GM19238 (cell line): ENCODE data around the gene ARHGAP10.
"Not testable (repeated sequence)": the region's sequence is repeated elsewhere in the genome, so short reads cannot be mapped to it uniquely, and the experiment has no call there.

Experiments
- DNase-seq: peaks from one replicate; pipeline ENCODE4 v3.0.0; 2011; ENCODE audit warnings: low spot score; ENCODE audit not compliant: insufficient read length

Gene ARHGAP10

DNA sequence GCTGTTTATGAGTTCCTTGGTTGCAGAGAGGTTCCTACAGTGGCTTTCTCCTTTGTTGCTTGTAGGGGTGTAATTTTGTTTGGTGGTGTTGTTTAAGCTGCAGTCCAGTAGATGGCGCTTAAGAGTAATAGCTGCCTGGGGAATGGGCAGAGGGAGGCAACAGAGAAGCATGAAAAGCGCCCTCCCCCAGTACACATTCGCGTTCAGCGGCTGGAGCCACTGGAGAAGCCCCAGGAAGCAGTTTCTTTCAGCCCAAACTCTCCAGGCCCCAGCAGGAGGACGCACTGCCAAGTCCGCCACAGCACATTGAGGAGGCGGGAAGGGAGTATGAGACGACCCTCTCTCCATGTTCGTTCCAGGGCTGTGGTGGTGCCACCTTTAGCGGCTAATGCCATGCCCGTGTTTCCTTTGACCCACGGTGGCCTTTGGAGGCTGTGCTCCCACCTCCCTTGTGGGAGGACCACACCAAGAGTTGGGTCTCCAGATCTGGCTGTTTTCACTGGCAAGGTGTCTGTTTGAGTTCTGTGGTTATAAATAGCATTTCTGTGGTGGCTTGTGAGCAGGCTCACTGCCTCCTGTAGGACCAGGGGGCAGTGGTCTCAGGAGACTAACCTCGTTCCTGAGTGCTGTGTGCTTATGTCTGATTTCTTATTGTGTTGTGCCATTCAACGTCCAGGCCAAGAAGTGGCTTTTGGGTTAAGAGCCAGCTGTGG lies 252.3 kb downstream of the ARHGAP10 start:
- DNase-seq = no peak

DNA sequence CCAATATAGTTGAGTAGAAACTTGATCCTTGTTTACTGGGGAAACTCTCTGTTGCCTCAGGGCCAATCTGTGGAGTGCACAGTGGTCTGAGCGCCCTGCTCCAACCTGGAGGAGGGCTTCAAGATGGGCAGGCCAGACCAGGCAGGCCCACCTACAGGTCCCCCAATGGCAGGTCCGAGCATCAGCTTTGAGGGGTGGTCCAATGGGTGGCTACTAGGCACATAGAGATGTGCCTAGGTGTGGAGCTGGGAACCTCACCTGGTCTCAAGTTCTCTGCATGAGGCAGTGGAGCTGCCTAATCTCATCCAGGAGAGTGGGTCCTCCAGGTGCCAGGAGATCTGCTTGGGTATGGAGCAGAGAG lies 252.9 kb downstream of the ARHGAP10 start:
- no peak for DNase-seq

DNA sequence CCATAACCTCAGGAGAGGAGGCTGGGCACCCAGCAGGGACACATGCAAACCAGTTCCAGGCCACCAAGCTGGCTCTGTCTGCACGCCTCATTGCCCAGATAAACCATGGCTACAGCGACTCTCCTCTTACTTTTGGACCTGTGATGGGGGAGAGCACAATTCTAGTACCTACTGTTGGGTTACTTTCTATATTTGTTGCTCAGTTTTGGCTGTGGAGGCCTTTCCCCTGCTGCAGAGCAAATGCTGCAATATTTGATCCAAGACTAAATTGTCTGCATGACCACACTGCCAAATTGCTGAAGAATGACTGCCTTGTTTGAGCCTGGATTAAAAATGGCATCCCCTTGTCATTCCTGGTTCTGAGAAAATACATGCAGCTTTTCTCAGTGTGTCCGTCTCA lies 253.5 kb downstream of the ARHGAP10 start:
- DNase-seq = no peak

DNA sequence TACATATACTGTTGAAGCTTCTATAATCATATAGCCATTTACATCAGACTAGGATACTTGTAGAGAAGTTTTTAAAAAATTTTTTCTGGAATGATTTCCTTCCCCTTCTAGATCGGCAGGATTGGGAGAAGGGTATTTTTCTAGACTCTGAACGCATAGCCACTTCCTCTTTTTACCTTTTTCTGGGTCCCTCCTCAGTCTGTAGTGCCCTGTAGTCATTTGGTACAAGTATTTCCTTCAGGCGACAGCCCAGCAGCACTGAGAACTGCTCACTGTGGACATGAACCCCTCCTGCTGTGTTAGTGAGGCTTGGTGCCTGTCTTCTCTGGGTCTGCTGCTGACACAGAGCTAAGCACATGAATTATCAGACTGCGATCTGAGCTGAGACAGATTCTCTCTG lies 255.4 kb downstream of the ARHGAP10 start:
- no peak for DNase-seq

DNA sequence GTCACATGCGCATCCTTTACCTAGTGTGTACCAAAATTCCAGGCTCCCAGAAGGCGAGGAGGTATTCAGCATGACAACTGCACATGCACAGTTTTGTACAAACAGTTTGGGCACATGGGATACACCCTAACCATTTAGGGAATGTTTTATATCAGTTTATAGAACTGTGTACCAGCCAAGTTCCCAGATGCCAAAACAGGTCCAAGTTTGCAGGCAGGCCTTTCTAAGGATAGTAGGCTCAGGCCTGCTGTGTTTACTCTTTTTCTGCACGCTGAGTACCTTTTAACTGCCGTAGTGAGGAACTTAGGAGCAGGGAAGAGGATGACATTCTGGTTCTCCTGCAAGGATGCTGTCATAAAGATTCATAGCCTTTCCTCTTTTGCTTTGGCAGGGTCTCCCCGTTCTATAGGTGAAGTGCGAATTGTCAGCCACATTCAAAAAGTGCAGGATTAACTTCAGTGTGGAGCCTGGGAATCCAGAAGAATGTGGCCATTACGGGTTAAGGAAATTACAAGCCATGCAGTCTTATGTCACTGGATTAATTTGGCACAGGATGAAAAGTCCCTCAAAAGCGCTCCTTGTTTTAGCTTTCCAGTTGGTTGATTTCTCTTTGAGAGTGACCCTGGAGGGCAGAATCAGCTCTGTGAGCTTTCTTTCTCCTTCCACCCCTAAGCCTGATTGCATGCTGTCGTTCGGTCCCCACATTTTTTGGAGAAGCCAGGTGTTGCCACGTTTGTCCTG lies 259.8 kb downstream of the ARHGAP10 start:
- no peak for DNase-seq

DNA sequence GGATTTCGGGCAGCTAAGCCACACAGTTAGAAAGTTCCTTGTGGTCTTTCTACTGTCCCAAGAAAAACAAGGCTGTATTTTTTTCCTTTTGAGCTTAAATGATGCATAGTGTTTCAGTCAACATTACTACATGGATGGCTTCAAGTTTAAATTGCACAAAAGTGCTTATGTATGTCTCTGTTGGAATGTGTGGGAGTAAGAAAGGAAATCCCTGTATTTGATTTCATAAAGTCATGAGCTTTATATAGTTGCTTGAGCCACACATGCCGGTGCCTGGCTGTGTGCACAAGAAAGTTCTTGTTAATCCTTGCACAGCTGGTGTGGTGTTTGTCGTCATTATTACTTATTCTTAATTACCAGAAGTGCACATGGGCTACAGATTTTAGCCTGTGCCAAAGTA lies 262.2 kb downstream of the ARHGAP10 start:
- DNase-seq = no peak

DNA sequence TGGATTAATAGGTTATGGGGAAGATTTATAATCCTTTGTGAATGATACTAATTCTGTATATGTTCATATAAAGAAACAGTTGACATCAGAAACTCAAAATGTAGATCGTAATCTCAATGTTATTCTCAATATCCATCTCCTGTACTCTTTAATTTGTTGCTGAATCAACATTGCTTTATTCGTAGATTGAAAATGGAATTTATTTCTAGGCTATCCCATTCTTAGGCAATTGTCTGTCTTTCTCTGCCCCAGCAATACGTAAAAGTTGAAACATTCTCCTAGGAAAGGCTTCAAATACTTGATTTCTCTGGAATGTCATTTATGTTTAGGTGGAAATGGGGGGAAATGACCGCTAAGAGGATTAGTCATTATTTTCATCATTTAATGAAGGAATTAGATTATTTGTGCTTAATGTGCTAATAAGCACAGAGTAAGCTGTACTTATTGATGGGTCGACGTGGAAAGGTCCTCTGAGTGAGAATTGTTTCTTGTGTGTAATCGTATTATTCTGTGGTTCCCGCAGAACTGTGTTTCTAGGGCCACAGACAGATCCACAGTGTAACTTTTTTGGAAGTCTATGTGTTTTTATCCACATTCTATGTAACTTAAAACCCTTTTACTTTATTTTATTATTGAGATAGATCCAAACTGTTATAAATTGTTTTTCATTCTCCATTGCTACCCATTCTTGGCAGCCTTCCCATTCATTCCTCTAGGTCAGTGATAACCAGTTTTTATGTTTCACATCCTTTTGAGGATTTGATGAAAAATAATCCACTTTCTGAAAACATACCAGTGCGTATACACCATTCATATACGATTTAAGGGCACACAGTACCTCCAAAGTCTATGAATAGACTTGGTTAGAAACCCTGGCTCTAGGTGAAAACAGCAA lies 262.9 kb downstream of the ARHGAP10 start:
- DNase-seq = no peak

DNA sequence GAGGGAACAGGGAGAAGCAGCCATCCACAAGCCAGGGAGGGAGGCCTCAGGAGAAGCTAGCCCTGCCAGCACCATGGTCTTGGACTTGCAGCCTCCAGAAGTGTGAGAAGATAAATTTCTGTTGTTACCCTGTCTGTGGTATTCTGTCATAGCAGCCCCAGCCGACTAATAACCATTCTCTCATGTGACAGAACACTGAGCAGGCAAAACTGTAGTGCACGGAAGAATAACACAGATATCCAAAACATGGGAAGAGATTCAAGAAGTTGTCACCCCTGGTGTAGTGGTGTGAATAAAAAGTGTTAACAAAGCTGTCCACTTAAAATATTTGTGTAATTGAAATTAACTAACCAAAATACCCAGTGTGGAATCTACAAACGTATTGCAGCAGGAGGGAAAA lies 265.0 kb downstream of the ARHGAP10 start:
- no peak for DNase-seq

DNA sequence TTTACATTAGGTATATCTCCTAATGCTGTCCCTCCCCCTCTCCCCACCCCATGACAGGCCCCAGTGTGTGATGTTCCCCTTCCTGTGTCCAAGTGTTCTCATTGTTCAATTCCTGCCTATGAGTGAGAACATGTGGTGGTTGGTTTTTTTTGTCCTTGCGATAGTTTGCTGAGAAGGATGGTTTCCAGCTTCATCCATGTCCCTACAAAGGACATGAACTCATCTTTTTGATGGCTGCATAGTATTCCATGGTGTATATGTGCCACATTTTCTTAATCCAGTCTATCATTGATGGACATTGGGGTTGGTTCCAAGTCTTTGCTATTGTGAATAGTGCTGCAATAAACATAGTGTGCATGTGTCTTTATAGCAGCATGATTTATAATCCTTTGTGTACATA lies 268.1 kb downstream of the ARHGAP10 start:
- not testable (repeated sequence) for DNase-seq

DNA sequence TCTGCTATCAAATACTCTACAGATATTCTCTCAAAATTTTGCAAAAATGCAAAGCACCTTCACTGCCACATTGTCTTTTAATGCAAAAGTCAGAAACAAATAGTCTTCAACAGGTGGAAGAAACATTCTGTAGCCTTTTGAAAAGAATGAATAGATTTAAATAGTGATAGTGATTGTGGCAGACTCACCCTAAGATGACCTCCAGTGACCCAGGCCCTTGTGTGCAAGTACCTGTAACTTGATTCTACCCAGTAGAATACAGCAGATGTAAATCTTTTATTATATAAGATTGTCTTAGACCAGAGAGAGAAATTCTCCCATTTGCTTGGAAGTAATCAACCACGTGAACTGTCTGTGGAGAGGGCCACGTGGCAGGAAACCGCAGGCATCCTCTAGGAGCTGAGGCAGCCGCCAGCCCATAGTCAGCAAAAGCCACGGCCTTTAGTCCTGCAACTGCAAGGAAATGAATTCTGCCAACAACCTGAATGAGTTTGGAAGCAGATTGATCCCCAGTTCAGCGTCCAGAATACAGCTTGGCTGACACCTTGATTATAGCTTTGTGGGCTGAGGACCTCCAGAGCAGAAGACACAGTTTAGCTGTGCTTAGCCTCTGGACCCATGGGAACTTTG lies 272.5 kb downstream of the ARHGAP10 start:
- DNase-seq = no peak

DNA sequence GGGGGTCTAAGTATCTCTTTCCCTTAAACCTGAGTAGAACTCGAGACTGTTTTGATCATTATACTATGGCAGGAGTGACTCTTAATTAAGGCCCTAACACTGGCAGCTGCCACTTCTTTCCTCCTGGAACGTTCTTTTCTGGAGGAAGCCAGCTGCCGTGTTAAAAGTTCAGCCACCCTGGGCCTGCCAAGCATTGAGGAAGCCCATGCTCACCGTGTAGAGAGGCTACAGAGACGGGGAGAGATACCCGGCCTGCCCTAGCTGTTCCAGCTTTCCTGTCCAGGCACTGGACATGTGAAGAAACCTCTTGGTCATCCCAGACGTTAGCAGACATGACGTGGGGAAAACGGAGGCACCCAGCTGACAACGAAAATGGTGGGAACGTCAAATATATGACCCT lies 274.1 kb downstream of the ARHGAP10 start:
- DNase-seq = no peak

DNA sequence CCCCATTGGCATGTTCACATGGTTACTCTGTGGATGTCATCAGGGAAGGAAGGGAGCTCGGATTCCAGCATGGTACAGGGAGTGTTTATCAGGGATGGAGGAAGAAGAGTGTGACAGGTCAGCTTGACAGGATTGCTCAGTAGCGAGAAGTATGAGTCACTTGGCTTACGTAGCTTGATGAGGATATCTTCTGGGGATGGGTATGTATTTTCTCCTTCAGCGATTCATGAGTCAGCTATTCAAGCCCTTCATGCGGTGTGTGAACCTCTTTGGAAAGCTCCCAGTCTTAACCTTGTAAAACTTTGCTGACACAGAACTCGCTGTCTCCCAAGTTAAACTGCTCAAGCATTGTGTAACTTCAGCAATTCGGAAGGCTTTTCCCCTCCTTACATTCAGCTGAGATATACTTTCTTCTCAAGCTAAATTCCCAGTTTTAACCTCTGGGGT lies 275.4 kb downstream of the ARHGAP10 start:
- no peak for DNase-seq

DNA sequence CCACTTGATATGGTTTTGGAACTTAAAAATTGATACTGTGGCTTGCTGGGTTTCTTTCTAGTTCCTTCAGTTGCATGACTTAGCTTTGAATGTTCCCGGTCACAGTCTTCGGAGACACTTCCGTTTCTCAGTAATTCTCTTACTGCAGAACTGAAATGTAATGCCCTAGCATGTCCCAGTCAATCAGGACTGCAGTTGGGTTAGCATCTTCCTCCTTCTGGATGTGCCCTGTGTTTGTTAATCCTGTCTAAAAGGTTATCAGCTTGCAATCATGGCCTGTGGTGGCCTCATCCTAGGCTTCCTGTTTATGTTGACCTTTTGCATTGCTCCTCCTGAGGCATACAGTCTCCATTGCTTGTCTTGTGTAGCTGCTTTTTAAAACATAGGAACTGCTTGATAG lies 275.9 kb downstream of the ARHGAP10 start:
- DNase-seq = no peak

DNA sequence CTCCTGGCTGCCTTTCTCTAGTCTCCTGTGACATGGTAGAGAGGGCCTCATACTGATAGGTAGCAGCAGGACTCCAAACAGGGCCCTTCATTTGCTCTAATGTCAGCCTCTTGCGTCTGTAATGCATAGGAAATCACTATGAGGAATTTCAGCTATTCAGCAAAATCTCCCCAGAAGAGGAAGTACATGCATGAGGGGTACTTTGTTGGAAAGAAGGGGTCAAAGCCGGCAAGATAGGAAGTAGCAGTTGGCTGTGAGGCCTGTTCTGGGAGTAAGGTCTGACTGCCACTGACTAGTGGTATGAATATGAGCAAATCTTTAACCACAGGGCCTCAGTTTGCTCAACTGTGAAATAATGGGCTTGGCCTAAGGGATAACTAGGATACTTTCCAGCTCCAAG lies 283.2 kb downstream of the ARHGAP10 start:
- no peak for DNase-seq

DNA sequence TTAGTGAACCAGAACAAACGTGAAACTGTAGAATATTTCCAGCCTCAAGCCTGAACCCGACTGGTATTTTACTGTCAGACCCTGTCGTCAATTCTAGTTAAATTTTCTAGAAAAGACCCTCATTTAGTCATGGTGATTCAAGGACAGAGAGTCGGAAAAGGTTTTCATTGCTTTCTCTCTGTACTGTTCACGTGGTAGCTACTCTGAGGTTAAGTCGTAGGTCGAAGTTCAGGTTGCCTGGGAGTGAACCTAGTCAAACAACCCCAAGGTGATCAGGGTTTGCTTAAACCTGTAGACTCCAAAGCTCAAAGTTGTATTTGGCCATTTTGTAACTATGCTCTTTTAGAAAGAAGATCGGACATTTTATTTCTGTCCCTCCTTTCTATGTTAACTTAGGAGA lies 283.6 kb downstream of the ARHGAP10 start:
- DNase-seq = no peak

DNA sequence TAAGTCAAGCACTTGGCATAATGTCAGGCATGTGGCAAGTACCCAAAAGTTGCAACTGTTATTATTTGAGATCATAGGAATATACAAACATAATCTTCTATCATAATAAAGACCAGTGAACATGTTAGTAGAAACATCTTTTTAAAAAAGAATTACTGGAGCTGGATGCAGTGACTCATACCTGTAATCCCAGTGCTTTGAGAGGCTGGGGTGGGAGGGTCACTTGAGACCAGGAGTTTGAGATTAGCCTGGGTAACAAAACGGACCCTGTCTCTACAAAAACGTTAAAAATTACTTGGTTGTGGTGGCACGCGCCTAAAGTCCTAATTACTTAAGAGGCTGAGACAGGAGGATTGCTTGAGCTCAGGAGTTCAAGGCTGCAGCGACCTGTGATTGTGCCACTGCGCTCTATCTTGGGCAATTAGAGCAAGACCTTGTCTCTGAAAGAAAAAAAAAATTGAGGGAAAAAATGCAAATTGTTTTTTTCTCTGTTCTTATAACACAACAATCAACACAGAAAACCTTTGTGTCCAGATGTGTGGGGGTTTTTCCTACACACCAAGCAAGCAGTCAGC lies 284.3 kb downstream of the ARHGAP10 start:
- no peak for DNase-seq

DNA sequence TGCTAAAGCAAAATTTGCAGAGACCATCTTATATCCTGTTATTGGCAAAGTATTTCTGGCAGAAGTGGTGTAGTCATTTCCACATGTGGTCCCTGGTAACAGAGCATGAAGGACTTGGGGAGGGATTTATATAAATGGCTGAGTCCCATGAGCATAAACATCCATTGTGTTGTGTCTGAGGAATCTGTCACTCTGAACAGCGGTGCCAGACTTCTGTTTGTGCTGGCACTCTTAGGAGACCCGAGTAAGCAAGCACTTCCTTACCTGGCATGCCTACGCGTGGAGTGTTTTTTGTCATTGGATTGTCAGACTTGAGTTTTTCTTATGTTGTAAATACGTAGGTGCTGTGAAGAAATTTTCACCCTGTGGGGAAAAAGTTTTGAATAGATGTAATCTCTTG lies 285.9 kb downstream of the ARHGAP10 start:
- DNase-seq = no peak

DNA sequence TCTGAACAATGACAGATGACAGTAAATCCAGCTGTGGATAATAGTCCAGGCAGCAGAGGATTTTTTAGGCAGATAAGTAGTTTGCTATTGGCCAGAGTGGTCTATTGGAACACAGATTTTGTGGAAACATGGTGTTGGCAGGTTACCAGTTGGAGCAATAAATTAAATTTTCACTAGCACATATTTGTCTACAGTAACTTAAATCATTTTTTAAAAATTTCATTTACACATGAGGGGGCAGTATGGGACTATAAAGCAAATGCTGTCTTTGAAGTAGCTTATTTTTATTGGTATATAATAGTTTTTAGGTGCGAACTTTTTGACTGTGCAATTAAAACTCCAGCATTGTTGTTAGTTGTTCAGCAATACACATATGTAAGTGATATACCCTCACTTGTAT lies 289.8 kb downstream of the ARHGAP10 start:
- no peak for DNase-seq

DNA sequence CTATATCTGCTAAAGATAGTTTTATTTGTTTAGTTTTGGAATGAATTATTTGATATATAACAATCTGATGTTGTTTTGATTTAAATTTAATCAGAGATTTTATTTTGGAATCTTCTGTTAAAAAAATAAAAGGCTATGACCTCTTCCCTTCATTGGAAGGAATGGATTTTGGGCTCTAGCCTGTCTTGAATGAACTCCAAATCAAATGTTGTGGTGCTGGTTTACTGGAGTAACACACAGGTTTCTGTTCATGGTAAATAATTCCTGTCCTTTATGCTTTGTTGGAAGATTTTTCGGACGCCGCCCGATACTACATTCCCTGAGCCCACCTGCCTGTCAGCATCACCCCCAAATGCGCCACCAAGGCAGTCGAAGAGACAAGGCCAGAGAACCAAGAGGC lies 291.1 kb downstream of the ARHGAP10 start:
- DNase-seq = no peak

DNA sequence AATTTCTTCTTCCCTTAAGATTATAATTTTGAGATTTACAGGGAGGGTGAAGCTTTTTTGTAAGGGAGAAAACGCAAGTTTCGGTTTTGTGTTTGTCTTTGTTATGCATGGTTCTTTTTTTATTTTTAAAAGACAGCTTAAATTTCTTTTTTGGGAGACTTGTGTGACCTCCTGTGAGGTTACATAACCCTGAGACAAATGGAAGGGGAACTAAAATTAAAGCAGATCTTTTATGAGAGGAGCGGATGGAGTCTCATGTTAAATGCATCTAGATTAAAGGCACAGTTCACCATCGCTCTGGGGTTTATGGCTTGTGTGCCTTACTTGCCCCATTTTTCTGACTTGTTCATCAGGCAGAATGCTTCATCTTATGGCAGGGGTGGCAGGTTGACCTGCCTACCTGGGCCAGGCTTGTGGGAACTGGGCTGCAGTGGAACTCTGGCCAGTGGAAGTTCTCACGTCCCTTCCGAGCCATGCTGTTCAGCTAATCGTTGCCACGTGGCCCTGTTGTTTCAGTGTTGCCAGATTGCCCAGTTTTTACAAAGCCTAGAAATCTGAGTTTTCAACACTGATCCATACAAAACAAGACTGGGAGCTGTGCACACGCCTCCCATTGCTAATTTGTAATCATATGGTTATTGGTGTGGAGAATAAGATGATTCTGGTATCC lies 291.8 kb downstream of the ARHGAP10 start:
- DNase-seq = no peak

DNA sequence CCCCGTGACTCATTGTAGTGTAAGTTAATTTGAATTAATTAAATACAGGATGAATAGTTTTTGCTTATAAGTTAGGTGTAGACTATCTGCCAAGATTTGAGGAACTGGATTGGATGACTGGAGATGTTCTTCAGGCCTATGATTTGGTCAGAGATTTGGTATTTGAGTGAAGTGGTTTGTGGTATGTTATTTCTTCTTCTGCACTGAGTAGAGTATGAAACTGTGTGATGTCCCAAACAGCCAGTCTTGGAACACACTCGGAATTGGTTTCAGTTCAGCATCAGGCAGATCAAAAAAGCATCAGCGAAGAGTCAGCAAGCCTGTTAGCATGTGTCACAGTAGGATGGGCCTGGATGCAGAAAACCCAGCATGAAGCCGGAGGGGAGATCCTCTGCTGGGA lies 294.1 kb downstream of the ARHGAP10 start:
- no peak for DNase-seq
